Endodermal cell (in vitro differentiated cells): ENCODE results near the gene ROR1. TPM values are rescaled to one million over a fixed set of nuclear protein-coding genes. Genes with fewer than 3 reads are reported as not detected.

Experiments used
- DNase-seq: peaks from one replicate; pipeline ENCODE4 v3.0.0-alpha.2; 2017
- H3K27ac ChIP-seq: 2 replicates; pipeline ENCODE4 v1.5.1; 2013; ENCODE audit warnings: mild to moderate bottlenecking, low read depth, low read length, moderate library complexity
- H3K27me3 ChIP-seq: 2 replicates; pipeline ENCODE4 v1.6.1; 2013; ENCODE audit warnings: mild to moderate bottlenecking, low read length, moderate library complexity; ENCODE audit not compliant: insufficient read depth, control insufficient read depth, poor library complexity, severe bottlenecking
- H3K36me3 ChIP-seq: 2 replicates; pipeline ENCODE4 v1.7.0; 2013; ENCODE audit warnings: mild to moderate bottlenecking, low read length, moderate library complexity; ENCODE audit not compliant: control insufficient read depth, insufficient read depth
- H3K4me1 ChIP-seq: one replicate; pipeline ENCODE4 v1.7.0; 2013; ENCODE audit warnings: low read length; ENCODE audit not compliant: control insufficient read depth, insufficient read depth
- H3K4me3 ChIP-seq: 2 replicates; pipeline ENCODE4 v1.5.1; 2013; ENCODE audit warnings: mild to moderate bottlenecking, low read length, moderate library complexity
- H3K9ac ChIP-seq: 2 replicates; pipeline ENCODE4 v1.6.1; 2013; ENCODE audit warnings: mild to moderate bottlenecking, low read length, moderate library complexity; ENCODE audit not compliant: poor library complexity, severe bottlenecking; ENCODE audit errors: extremely low read depth
- H3K9me3 ChIP-seq: 2 replicates; pipeline ENCODE4 v1.6.1; 2013; ENCODE audit warnings: mild to moderate bottlenecking, low read length, moderate library complexity; ENCODE audit not compliant: control insufficient read depth
- H3K27ac Mint-ChIP-seq: 2 replicates; pipeline ENCODE4 v1.8.0; 2020; ENCODE audit warnings: mixed read lengths
- H3K27me3 Mint-ChIP-seq: 2 replicates; pipeline ENCODE4 v1.8.0; 2021; ENCODE audit warnings: mild to moderate bottlenecking, mixed read lengths; ENCODE audit not compliant: insufficient read depth
- H3K36me3 Mint-ChIP-seq: 2 replicates; pipeline ENCODE4 v1.8.0; 2020; ENCODE audit warnings: low read depth, mixed read lengths
- H3K4me1 Mint-ChIP-seq: 2 replicates; pipeline ENCODE4 v1.8.0; 2020; ENCODE audit warnings: mixed read lengths
- H3K4me3 Mint-ChIP-seq: 2 replicates; pipeline ENCODE4 v1.8.0; 2020; ENCODE audit warnings: mild to moderate bottlenecking, moderate library complexity, mixed read lengths
- H3K9me3 Mint-ChIP-seq: 2 replicates; pipeline ENCODE4 v1.8.0; 2020; ENCODE audit warnings: mild to moderate bottlenecking, mixed read lengths
- CTCF ChIP-seq: fragments of 200-600 bp; sonication (generic); conservative IDR thresholded peaks from 2 replicates; pipeline ENCODE4 v1.5.0; 2021; ENCODE audit warnings: antibody characterized with exemption, mild to moderate bottlenecking
- WGBS, 2 experiments: methylation state at CpG; one replicate each; pipeline versions ENCODE4 v1.1.5 to v1.1.7; 2013; ENCODE audit warnings: missing lambda C conversion rate in 2 of 2, mixed read lengths in 1 of 2; ENCODE audit not compliant: insufficient coverage in 1 of 2, insufficient read length in 1 of 2; 5-methylcytosine and 5-hydroxymethylcytosine counted together
- total RNA-seq, 2 donors: library from RNA; stranded (reverse); fragmentation: NEBNext Ultra II Directional in 1 of 2; extraction: Animal tissue kit (Norgen Biotek cat#: 25700) in 1 of 2; gene quantifications; 2 replicates in 1 of 2; 3 replicates in 1 of 2; pipeline ENCODE4 v1.2.1, GENCODE V29; 2021

The ROR1 gene
- total RNA-seq, 2 donors from 2014 or later = 77.4 to 77.9 TPM

GRCh38 chr1:63795455-63795854, 21.6 kb downstream of the ROR1 start:
- 73 to 75% methylated on average over 3 to 4 of the region's 4 CpGs for WGBS, 2 experiments
- no peak overlapping the region for H3K9ac ChIP-seq
- peaks cover 16% of the 10 kb centered on the region for H3K36me3 ChIP-seq
- H3K27me3 ChIP-seq = no peaks in the 10 kb centered on the region
- no peak overlapping the region for H3K4me3 ChIP-seq
- H3K27ac Mint-ChIP-seq = peak overlapping the region; percentile 91
- H3K4me1 ChIP-seq = peaks cover 46% of the 10 kb centered on the region
- H3K27me3 Mint-ChIP-seq = no peaks in the 10 kb centered on the region
- no peak overlapping the region for H3K27ac ChIP-seq
- peaks cover 4% of the 10 kb centered on the region for H3K36me3 Mint-ChIP-seq
- no peak for DNase-seq
- no peaks in the 10 kb centered on the region for H3K9me3 ChIP-seq
- H3K4me3 Mint-ChIP-seq = peak overlapping the region; percentile 1
- no peak for TF ChIP-seq CTCF
- H3K9me3 Mint-ChIP-seq = no peaks in the 10 kb centered on the region
- H3K4me1 Mint-ChIP-seq = peaks cover 85% of the 10 kb centered on the region

- Histone ChIP-seq H3K4me1 (peaks cover 32% of the 10 kb centered on the region), H3K9me3 (no peaks in the 10 kb centered on the region), H3K4me3 (no peak overlapping the region), H3K27ac (no peak overlapping the region), H3K27me3 (no peaks in the 10 kb centered on the region), H3K36me3 (peaks cover 16% of the 10 kb centered on the region), H3K9ac (no peak overlapping the region)
- Mint-ChIP-seq H3K27me3 (no peaks in the 10 kb centered on the region), H3K4me3 (no peak overlapping the region), H3K9me3 (no peaks in the 10 kb centered on the region), H3K36me3 (peaks cover 4% of the 10 kb centered on the region), H3K27ac (no peak overlapping the region), H3K4me1 (peaks cover 71% of the 10 kb centered on the region)
- DNase-seq = no peak
- 83 to 89% methylated on average over 3 to 7 of the region's 7 CpGs for WGBS, 2 experiments
- TF ChIP-seq CTCF = no peak
These were observed 23.4 kb downstream of the ROR1 start for GRCh38 chr1:63797056-63797726.

GRCh38 chr1:63798284-63798683, 24.5 kb downstream of the ROR1 start:
- H3K9ac ChIP-seq = no peak overlapping the region

More at GRCh38 chr1:63798284-63798683, 24.5 kb downstream of the ROR1 start:
- Mint-ChIP-seq H3K27me3 (no peaks in the 10 kb centered on the region), H3K9me3 (no peaks in the 10 kb centered on the region), H3K4me1 (peaks cover 63% of the 10 kb centered on the region), H3K4me3 (no peak overlapping the region), H3K36me3 (peaks cover 4% of the 10 kb centered on the region), H3K27ac (no peak overlapping the region)
- TF ChIP-seq CTCF = no peak
- H3K9me3 ChIP-seq = no peaks in the 10 kb centered on the region
- H3K4me3 ChIP-seq = no peak overlapping the region
- DNase-seq = no peak
- no peaks in the 10 kb centered on the region for H3K27me3 ChIP-seq
- no peak overlapping the region for H3K27ac ChIP-seq
- 92 to 100% methylated on average over 1 to 2 of the region's 2 CpGs for WGBS, 2 experiments
- H3K4me1 ChIP-seq = peaks cover 25% of the 10 kb centered on the region
- H3K36me3 ChIP-seq = peaks cover 16% of the 10 kb centered on the region
